Mesenchymal stem cell (in vitro differentiated cells and primary cell): Measurements from ENCODE around the gene ZNF382.
"Not testable (repeated sequence)": the region's sequence is repeated elsewhere in the genome, so short reads cannot be mapped to it uniquely, and the experiment has no call there.

ENCODE experiments used
- DNase-seq: peaks from one replicate; pipeline ENCODE4 v3.0.0-alpha.2; 2013
- H2AFZ ChIP-seq: one replicate; pipeline ENCODE4 v1.6.1; 2013; ENCODE audit warnings: low read depth, mild to moderate bottlenecking, control low read depth, inconsistent platforms, low read length, moderate library complexity
- H2AK5ac ChIP-seq: 2 replicates; pipeline ENCODE4 v1.6.1; 2013; ENCODE audit warnings: low read length, moderate library complexity, mild to moderate bottlenecking, inconsistent platforms; ENCODE audit not compliant: severe bottlenecking
- H2BK120ac ChIP-seq: one replicate; pipeline ENCODE4 v1.6.1; 2013; ENCODE audit warnings: low read depth, mild to moderate bottlenecking, inconsistent platforms, low read length, moderate library complexity
- H2BK12ac ChIP-seq, 2 experiments: one replicate each; pipeline ENCODE4 v1.6.1; 2013; ENCODE audit warnings: inconsistent platforms in 2 of 2, low read length in 2 of 2, mild to moderate bottlenecking in 2 of 2, moderate library complexity in 2 of 2, control low read depth in 1 of 2
- H2BK15ac ChIP-seq: one replicate; pipeline ENCODE4 v1.6.1; 2013; ENCODE audit warnings: mild to moderate bottlenecking, low read depth, inconsistent platforms; ENCODE audit not compliant: poor library complexity, severe bottlenecking
- H2BK5ac ChIP-seq: 2 replicates; pipeline ENCODE4 v1.6.1; 2013; ENCODE audit warnings: low read depth, mild to moderate bottlenecking, low read length, control low read depth, inconsistent platforms; ENCODE audit not compliant: poor library complexity, severe bottlenecking
- H3K14ac ChIP-seq, 2 experiments: one replicate each; pipeline ENCODE4 v1.6.1; 2013; ENCODE audit warnings: inconsistent platforms in 2 of 2, low read length in 2 of 2, control low read depth in 1 of 2, mild to moderate bottlenecking in 1 of 2, moderate library complexity in 1 of 2
- H3K18ac ChIP-seq, 2 experiments: one replicate each; pipeline ENCODE4 v1.6.1; 2013; ENCODE audit warnings: inconsistent platforms in 2 of 2, low read length in 2 of 2, control low read depth in 1 of 2, low read depth in 1 of 2, mild to moderate bottlenecking in 1 of 2
- H3K23ac ChIP-seq, 2 experiments: one replicate each; pipeline ENCODE4 v1.6.1; 2013; ENCODE audit warnings: inconsistent platforms in 2 of 2, low read length in 2 of 2, mild to moderate bottlenecking in 2 of 2, moderate library complexity in 2 of 2, control low read depth in 1 of 2
- H3K27ac ChIP-seq: 2 replicates; pipeline ENCODE4 v1.5.1; 2013; ENCODE audit warnings: mild to moderate bottlenecking, moderate library complexity, low read length, control low read depth, inconsistent platforms; ENCODE audit not compliant: poor library complexity, severe bottlenecking
- H3K27me3 ChIP-seq, 2 experiments: 2 replicates each; pipeline versions ENCODE4 v1.6.1 to v1.7.0; 2013; ENCODE audit warnings: low read length in 2 of 2, mild to moderate bottlenecking in 2 of 2, moderate library complexity in 2 of 2, control low read depth in 1 of 2, inconsistent platforms in 1 of 2; ENCODE audit not compliant: control insufficient read depth in 1 of 2, insufficient read depth in 1 of 2
- H3K36me3 ChIP-seq, 2 experiments: 2 replicates each; pipeline versions ENCODE4 v1.6.1 to v1.7.0; 2013; ENCODE audit warnings: low read length in 2 of 2, control low read depth in 1 of 2, inconsistent platforms in 1 of 2, low read depth in 1 of 2, mild to moderate bottlenecking in 1 of 2; ENCODE audit not compliant: insufficient read depth in 2 of 2, control insufficient read depth in 1 of 2
- H3K4ac ChIP-seq, 2 experiments: one replicate each; pipeline ENCODE4 v1.6.1; 2013; ENCODE audit warnings: inconsistent platforms in 2 of 2, low read length in 2 of 2, mild to moderate bottlenecking in 2 of 2, moderate library complexity in 2 of 2, control low read depth in 1 of 2, low read depth in 1 of 2
- H3K4me1 ChIP-seq: 2 replicates; pipeline ENCODE4 v1.6.1; 2013; ENCODE audit warnings: low read depth, low read length, control low read depth; ENCODE audit not compliant: control insufficient read depth, insufficient read depth
- H3K4me2 ChIP-seq: 2 replicates; pipeline ENCODE4 v1.6.1; 2013; ENCODE audit warnings: low read length, mild to moderate bottlenecking, inconsistent platforms; ENCODE audit not compliant: poor library complexity, severe bottlenecking
- H3K4me3 ChIP-seq, 2 experiments: 2 replicates each; pipeline versions ENCODE4 v1.5.1 to v1.7.0; 2013; ENCODE audit warnings: low read length in 2 of 2, mild to moderate bottlenecking in 2 of 2, control low read depth in 1 of 2, low read depth in 1 of 2; ENCODE audit not compliant: insufficient read depth in 1 of 2
- H3K79me1 ChIP-seq: replicated peaks from 2 replicates; pipeline ENCODE4 v1.6.1; 2013; ENCODE audit warnings: mild to moderate bottlenecking, control low read depth, low read length, inconsistent platforms; ENCODE audit not compliant: poor library complexity, severe bottlenecking
- H3K9ac ChIP-seq: 2 replicates; pipeline ENCODE4 v1.7.0; 2013; ENCODE audit warnings: mild to moderate bottlenecking, low read length, moderate library complexity
- H3K9me3 ChIP-seq: 2 replicates; pipeline ENCODE4 v1.7.0; 2013; ENCODE audit warnings: mild to moderate bottlenecking, low read length; ENCODE audit not compliant: control insufficient read depth
- H4K8ac ChIP-seq: one replicate; pipeline ENCODE4 v1.6.1; 2013; ENCODE audit warnings: inconsistent platforms, mild to moderate bottlenecking, low read length, moderate library complexity
- H4K91ac ChIP-seq: one replicate; pipeline ENCODE4 v1.6.1; 2013; ENCODE audit warnings: mild to moderate bottlenecking, low read length, inconsistent platforms
- WGBS: methylation state at CpG from one replicate; pipeline ENCODE4 v1.1.7; 2013; ENCODE audit warnings: mixed read lengths; 5-methylcytosine and 5-hydroxymethylcytosine counted together

Gene ZNF382

DNA sequence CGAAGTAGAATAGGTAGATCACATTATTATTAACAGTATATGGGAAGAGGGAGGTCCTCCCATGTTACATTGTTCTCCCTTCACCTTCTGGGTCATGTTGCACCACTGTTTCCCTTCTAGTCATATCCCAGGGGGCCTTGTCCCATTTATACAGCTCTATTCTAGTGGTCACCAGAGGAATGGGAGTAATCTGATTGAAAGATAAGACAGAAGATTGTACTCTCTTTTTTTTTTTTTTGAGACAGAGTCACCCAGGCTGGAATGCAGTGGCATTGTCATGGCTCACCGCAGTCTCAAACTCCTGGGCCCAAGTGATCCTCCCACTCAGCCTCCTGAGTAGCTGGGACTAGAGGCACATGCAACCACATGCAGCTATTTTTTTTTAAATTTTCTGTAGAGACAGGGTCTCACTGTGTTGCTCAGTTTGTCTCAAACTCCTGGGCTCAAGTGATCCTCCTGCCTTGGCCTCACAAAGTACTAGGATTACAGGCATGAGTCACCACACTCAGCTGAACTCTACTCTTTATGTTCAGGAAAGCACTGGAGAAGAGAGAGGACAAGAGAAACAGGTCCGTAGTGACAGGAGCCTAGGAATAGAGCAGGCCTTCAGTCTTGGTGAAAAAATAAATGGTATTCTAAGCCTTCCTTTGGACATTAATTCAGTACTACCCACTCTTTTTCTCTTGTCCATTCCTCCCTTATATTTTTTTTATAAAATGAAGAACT lies 27.7 kb upstream of the ZNF382 start:
- Histone ChIP-seq H3K9ac (no peak overlapping the region), H4K91ac (no peak overlapping the region), H2AK5ac (no peak overlapping the region), H3K27ac (no peak overlapping the region), H3K4ac (no peak overlapping the region), H4K8ac (no peak overlapping the region), H2BK15ac (no peak overlapping the region), H3K4me2 (no peak overlapping the region), H3K14ac (no peak overlapping the region), H2BK12ac (no peak overlapping the region), H3K4me3 (peak overlapping the region in 1 of 2 experiments; percentile 46), H3K4me1 (no peaks in the 10 kb centered on the region), H3K36me3 (peaks cover 37 to 61% of the 10 kb centered on the region in 2 experiments), H2BK5ac (no peak overlapping the region), H3K79me1 (peaks cover 18% of the 10 kb centered on the region), H3K23ac (no peak overlapping the region), H2AFZ (no peak overlapping the region), H3K18ac (no peak overlapping the region), H3K27me3 (no peaks in the 10 kb centered on the region), H2BK120ac (no peak overlapping the region), H3K9me3 (peaks cover 68% of the 10 kb centered on the region)
- WGBS = 100% methylated on average over 1 of the region's 3 CpGs
- no peak for DNase-seq

GRCh38 chr19:36579255-36579654 lies 25.9 kb upstream of the ZNF382 start:
- no peaks in the 10 kb centered on the region for H3K4me1 ChIP-seq
- H3K27me3 ChIP-seq = no peaks in the 10 kb centered on the region
- no peak overlapping the region for H3K4ac ChIP-seq
- no peak overlapping the region for H3K9ac ChIP-seq
- H3K14ac ChIP-seq = no peak overlapping the region
- peaks cover 86% of the 10 kb centered on the region for H3K9me3 ChIP-seq
- H3K79me1 ChIP-seq = peaks cover 14% of the 10 kb centered on the region
- H2AK5ac ChIP-seq = no peak overlapping the region
- H2BK120ac ChIP-seq = no peak overlapping the region
- no peak overlapping the region for H3K23ac ChIP-seq
- H3K18ac ChIP-seq = no peak overlapping the region
- H2BK12ac ChIP-seq = no peak overlapping the region
- H2BK15ac ChIP-seq = no peak overlapping the region
- no peak overlapping the region for H3K27ac ChIP-seq
- DNase-seq = no peak
- no peak overlapping the region for H2BK5ac ChIP-seq
- no peak overlapping the region for H4K8ac ChIP-seq
- peaks cover 42 to 76% of the 10 kb centered on the region in 2 experiments for H3K36me3 ChIP-seq
- H3K4me2 ChIP-seq = no peak overlapping the region
- H3K4me3 ChIP-seq = peak overlapping the region in 1 of 2 experiments; percentile 64
- no peak overlapping the region for H4K91ac ChIP-seq
- no peak overlapping the region for H2AFZ ChIP-seq

- 93% methylated on average over 10 of the region's 10 CpGs for WGBS
Observed at GRCh38 chr19:36602681-36603080, 2.4 kb upstream of the ZNF382 start.

GRCh38 chr19:36604656-36605100 lies 435 bp upstream of the ZNF382 start:
- H3K23ac ChIP-seq = no peak overlapping the region
- peaks cover 24% of the 10 kb centered on the region for H3K79me1 ChIP-seq
- WGBS = under 1% methylated on average over 21 of the region's 21 CpGs
- H3K4ac ChIP-seq = no peak overlapping the region
- H3K9me3 ChIP-seq = peaks cover 57% of the 10 kb centered on the region
- no peak overlapping the region for H3K14ac ChIP-seq
- no peak overlapping the region for H4K91ac ChIP-seq
- no peak overlapping the region for H2BK5ac ChIP-seq
- peak overlapping the region; percentile 55 for H3K4me2 ChIP-seq
- peak overlapping the region; percentile 21 for H4K8ac ChIP-seq
- peak overlapping the region; percentile 83 for H2AFZ ChIP-seq
- DNase-seq = peak; percentile 57
- H2BK12ac ChIP-seq = no peak overlapping the region
- no peak overlapping the region for H2AK5ac ChIP-seq
- peak overlapping the region; percentile 87 for H3K9ac ChIP-seq
- H3K4me1 ChIP-seq = peaks cover 2% of the 10 kb centered on the region
- H2BK120ac ChIP-seq = no peak overlapping the region
- peaks cover under 1 to 7% of the 10 kb centered on the region in 2 experiments for H3K36me3 ChIP-seq
- peak overlapping the region; percentile 46 for H3K27ac ChIP-seq
- H3K4me3 ChIP-seq = peak overlapping the region; percentile 79 to 81
- peak overlapping the region; percentile 7 to 85 for H3K18ac ChIP-seq
- no peak overlapping the region for H2BK15ac ChIP-seq
- H3K27me3 ChIP-seq = no peaks in the 10 kb centered on the region

More at GRCh38 chr19:36602681-36603080, 2.4 kb upstream of the ZNF382 start:
- H3K27ac ChIP-seq, H2BK120ac ChIP-seq, H3K4me2 ChIP-seq, H2BK12ac ChIP-seq, H2AK5ac ChIP-seq, H3K14ac ChIP-seq, DNase-seq, H3K18ac ChIP-seq, H3K4ac ChIP-seq, H2BK15ac ChIP-seq, H4K91ac ChIP-seq, H3K4me1 ChIP-seq, H2AFZ ChIP-seq, H3K27me3 ChIP-seq, H4K8ac ChIP-seq, H2BK5ac ChIP-seq, H3K36me3 ChIP-seq, H3K23ac ChIP-seq, H3K9ac ChIP-seq, H3K4me3 ChIP-seq: not testable (repeated sequence)
- peaks cover 28% of the 10 kb centered on the region for H3K79me1 ChIP-seq
- H3K9me3 ChIP-seq = peaks cover 57% of the 10 kb centered on the region
